Activated T-helper 9 cell treated with anti-CD3 and anti-CD28 coated beads, Interleukin-2, amount 50 U/mL, for 16 hours (primary cell): ENCODE data around the gene CEACAM6.
A peak's percentile ranks its signal among the peaks of the same experiment; 100 is the strongest.

Source experiments
- DNase-seq: peaks from one replicate; pipeline ENCODE4 v3.0.0-alpha.2; 2020; ENCODE audit warnings: low read depth

Gene CEACAM6

GRCh38 chr19:41796362-41796761 lies 41.0 kb downstream of the CEACAM6 start, which contains the start of gene CEACAM3:
Gene CEACAM3, plus strand, starts transcription at chr19:41796587. Its CDS starts 91 bp downstream, at chr19:41796678.
- no peak for DNase-seq

DNA sequence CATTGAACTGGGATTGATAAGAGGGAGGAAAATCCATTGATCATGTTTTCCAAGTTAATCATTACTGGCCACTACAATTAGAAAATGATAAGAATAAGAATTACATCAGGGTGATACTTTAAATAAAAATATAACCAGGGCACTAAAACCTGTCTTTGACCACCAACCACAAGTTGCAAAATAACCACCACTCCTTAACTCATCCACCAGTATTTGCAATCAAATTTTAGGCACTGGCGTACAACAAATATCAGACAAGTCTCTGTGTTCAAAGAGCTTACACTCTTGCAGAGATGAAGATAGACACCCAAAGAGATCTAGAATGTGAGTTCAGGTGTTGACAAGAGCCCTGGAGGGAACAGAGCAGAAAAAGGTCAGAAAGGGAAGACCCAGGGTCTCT lies 41.6 kb downstream of the CEACAM6 start:
- no peak for DNase-seq

DNA sequence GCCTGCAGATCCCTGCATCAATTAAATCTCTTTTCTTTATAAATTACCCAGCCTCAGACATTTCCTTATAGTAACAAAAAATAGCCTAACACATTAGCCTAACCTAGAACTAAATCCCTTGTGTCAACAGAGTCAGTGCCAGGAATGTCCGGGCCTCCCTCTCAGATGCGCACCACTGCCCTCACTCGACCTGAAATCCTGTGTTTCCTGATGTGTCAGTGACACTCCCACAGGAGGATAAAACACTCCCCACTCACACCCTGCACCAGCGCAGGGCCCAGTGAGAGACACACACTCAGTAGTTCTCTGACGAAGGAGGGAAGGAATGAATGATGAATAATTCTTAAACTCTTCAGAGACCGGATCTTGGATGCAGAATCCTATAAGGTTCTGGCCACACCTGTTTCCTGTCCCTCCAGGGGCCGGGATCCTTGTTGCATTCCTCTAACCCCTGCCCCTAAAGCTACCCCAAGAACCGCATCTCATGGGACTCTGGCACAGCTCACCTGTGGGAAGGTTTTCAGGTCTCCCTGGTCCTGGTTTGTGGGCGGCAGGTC lies 44.2 kb downstream of the CEACAM6 start:
- DNase-seq: no peak

DNA sequence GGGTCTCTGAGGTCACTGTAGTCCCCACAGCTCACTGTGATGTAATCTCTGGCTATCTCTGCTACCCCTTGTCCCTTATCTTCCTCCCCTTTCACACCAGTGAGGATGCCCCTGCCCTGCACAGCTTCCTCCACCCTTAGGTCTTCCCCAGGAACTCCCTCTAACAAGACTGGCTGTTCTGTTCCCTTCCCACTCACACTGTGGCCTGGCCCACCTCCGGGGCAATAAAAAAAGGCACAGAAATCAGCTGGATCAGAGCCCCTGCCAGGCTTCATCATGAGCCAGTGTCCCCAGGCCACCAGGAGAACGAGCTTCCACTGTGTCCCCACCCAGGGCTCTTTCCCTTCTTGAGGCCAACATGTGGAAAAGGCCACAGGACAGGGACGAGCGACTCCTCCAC lies 45.7 kb downstream of the CEACAM6 start:
- no peak for DNase-seq

DNA sequence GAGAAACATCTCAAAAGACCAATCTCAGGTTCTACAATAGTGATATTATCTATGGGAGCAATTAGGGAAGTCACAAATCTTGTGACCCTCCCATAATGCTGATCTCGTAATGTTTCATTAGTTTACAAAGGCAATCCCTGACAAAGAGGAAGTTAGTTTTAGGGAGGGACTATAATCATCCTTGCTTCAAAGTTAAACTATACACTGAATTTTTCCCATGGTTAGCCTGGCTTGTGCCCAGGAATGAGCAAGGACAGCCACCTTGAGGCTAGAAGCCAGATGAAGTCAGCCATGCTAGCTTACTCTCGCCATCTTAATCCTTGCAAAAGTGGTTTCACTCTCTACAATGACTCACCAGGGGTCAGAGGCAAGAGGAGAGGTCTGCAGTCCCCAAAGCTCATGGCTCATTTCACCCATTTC lies 46.5 kb downstream of the CEACAM6 start:
- DNase-seq: no peak

- DNase-seq: no peak
Measured at GRCh38 chr19:41802770-41803169, 47.4 kb downstream of the CEACAM6 start.

DNA sequence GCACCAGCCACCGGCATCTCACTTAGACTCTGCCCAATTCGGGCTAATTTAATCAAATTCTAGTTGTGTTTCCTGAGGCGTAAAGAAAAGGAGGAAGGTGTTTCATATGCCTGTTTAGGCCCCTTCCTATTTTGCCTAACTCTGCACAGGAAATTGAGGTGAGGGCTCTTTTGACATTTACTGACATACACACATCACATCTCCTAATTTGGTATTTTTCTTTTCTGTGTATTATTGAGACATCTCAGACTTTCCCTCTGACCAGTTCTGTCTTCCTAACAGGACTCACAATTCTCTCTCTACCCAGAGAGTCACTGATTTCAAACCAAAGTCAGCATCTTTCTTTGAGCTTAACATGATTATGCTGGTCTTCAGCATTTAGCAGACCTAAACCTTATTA lies 49.0 kb downstream of the CEACAM6 start:
- no peak for DNase-seq

DNA sequence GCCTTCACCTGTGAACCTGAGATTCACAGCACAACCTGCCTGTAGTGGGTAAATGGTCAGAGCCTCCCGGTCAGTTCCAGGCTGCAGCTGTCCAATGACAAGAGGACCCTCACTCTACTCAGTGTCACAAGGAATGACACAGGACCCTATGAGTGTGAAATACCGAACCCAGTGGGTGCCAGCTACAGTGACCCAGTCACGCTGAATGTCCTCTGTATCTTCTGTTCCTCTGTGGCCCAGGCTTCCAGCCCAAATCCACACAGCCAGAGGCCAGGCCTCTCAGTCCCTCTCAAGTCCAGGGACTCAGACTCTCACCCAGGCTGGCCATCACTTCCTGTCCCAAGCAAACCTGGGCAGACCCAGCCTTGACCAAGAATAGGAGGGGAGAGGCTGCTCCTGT lies 51.8 kb downstream of the CEACAM6 start:
- DNase-seq: no peak

GRCh38 chr19:41808663-41809566 lies 53.6 kb downstream of the CEACAM6 start:
- DNase-seq: no peak

- DNase-seq: no peak
Measured at GRCh38 chr19:41810301-41810700, 55.0 kb downstream of the CEACAM6 start.

DNA sequence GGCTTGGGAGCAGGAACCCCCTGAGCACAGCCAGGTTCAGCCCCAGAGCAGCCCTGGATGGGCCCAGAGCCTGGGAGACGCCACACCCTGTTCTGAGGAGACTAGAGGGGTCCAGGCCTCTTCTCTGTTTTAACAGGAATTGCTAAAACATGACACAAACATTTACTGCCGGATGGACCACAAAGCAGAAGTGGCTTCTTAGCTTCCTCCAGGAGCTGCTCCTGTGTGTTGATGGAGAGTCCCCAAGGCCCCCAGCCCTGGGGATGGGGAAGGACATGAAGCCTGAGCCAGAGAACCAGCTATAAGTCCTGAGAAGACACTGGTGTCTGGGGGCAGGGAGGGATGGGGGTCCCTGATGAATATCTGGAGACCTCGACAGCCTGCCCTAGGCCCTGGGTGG lies 55.7 kb downstream of the CEACAM6 start:
- no peak for DNase-seq

DNA sequence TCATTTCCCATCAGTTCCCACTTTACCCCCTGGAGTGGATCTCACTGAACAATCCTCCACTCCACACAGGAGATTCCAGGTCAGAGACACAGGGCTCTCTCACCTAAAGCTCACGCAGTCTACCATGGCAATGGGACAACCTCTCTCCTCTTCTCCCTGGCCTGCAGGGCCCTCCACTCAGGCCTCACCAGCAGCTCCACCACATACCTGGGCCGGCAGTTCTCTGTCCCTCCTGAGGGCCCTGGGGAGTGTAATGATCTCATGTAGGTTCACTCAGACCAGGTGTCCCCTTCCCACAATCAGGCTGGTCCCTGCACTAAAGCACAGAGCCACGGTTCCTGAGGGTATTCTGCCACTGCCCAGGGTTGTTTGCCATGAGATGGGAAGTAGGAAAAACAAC lies 56.7 kb downstream of the CEACAM6 start:
- DNase-seq: no peak

DNA sequence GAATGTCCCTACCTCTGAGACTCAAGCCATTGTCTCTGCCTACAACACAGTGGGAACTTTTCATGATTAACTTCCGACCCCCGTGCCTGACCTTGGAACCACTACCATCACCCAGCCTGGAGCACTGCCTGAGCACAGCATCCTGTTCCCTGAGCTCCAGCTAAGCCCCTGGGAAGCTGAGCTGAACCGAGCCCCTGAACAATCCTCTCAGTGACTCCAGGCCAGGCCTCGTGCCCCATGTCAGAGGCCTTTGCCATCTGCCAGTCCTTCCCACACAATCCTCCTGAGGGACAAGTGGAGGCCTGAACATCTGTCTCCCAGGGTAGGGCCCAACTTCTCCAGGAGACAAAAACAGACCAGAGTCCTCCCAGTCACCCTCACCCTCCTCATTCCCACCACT lies 58.6 kb downstream of the CEACAM6 start:
- DNase-seq: no peak

DNA sequence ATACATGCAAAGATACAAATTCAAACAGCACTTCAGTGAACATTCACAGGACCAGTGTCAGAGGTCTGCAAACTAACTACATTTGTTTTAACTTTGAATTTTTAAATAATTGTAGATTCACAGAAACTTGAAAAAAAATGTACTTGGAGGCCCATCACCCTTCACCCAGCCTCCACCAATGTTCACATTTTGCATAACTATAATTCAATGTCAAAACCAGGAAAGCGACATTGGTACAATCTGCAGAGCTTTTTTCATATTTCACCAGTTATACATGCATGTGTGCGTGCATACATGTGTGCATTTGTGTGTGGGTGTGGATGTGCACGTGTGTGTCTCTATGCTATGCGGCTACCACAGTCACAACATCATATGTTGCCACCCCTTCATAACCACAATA lies 60.0 kb downstream of the CEACAM6 start:
- no peak for DNase-seq

DNA sequence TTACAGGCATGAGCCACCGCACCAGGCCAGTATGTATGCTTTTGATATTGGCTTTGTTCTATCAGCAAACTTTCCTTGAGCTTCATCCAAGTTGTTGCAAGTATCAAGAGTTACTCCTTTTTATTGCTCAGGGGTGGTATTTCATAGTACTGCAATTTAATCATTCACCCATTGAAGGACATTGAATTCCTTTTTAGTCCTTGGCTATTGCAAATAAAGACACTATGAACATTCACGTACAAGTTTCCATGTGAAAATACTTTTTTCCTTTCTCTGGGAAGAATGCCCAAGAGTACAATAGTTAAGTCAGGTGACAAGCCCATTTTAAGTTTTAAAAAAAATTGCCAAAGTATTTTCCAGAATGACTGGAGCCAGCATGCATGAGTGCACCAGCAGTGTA lies 61.4 kb downstream of the CEACAM6 start:
- DNase-seq: no peak

- peak; percentile 8 for DNase-seq
Measured at GRCh38 chr19:41821003-41821735, 65.8 kb downstream of the CEACAM6 start.
